ENCODE results near the gene GBX1.

Gene GBX1

GRCh38 chr7:151138153-151138851 lies 29.2 kb downstream of the GBX1 start:
- DNase-seq, result no peak

- no peak for DNase-seq
Observed at GRCh38 chr7:151137791-151138152, 29.7 kb downstream of the GBX1 start.

GRCh38 chr7:151137076-151137675 lies 30.3 kb downstream of the GBX1 start:
- no peak for DNase-seq

- DNase-seq, result no peak
Observed at GRCh38 chr7:151135866-151136843, 31.3 kb downstream of the GBX1 start.

GRCh38 chr7:151135525-151135845 lies 32.0 kb downstream of the GBX1 start:
- no peak for DNase-seq

- no peak for DNase-seq
Observed at GRCh38 chr7:151134743-151135524, 32.6 kb downstream of the GBX1 start.

- DNase-seq, result no peak
Observed at GRCh38 chr7:151133986-151134742, 33.3 kb downstream of the GBX1 start.

- no peak for DNase-seq
Observed at GRCh38 chr7:151133266-151133985, 34.1 kb downstream of the GBX1 start.

- no peak for DNase-seq
Observed at GRCh38 chr7:151132461-151133205, 34.9 kb downstream of the GBX1 start.

- DNase-seq, result no peak
Observed at GRCh38 chr7:151131592-151132293, 35.8 kb downstream of the GBX1 start.

- no peak for DNase-seq
Observed at GRCh38 chr7:151131224-151131591, 36.3 kb downstream of the GBX1 start.

- no peak for DNase-seq
Observed at GRCh38 chr7:151130741-151131157, 36.7 kb downstream of the GBX1 start.

GRCh38 chr7:151129960-151130591 lies 37.4 kb downstream of the GBX1 start:
- no peak for DNase-seq

GRCh38 chr7:151129117-151129959 lies 38.2 kb downstream of the GBX1 start:
- DNase-seq, result no peak

GRCh38 chr7:151128716-151129115 lies 38.8 kb downstream of the GBX1 start:
- no peak for DNase-seq

- DNase-seq, result no peak
Observed at GRCh38 chr7:151128144-151128543, 39.4 kb downstream of the GBX1 start.

GRCh38 chr7:151126491-151127137 lies 40.9 kb downstream of the GBX1 start:
- no peak for DNase-seq

GRCh38 chr7:151125846-151126481 lies 41.5 kb downstream of the GBX1 start:
- no peak for DNase-seq

All from effector CD4-positive, alpha-beta T cell (primary cell).